HEK293 (cell line): Measurements from ENCODE around the gene NAA80.
A peak's percentile ranks its signal among the peaks of the same experiment; 100 is the strongest.

Source experiments
- EGR2 ChIP-seq: fragments of 450-650 bp; formaldehyde crosslinking; IDR thresholded peaks from 2 replicates; pipeline ENCODE4 v1.5.1; 2016; ENCODE audit warnings: low read depth, missing biosample characterization, missing genetic modification characterization
- KLF16 ChIP-seq: fragments of 450-650 bp; formaldehyde crosslinking; IDR thresholded peaks from 2 replicates; pipeline ENCODE4 v1.5.1; 2017; ENCODE audit warnings: missing biosample characterization, missing genetic modification characterization
- KLF17 ChIP-seq: fragments of 450-650 bp; formaldehyde crosslinking; IDR thresholded peaks from 2 replicates; pipeline ENCODE4 v1.5.1; 2016; ENCODE audit warnings: missing biosample characterization, missing genetic modification characterization
- KLF9 ChIP-seq: fragments of 450-650 bp; formaldehyde crosslinking; IDR thresholded peaks from 2 replicates; pipeline ENCODE4 v1.5.1; 2016; ENCODE audit warnings: missing biosample characterization, missing genetic modification characterization, low read depth
- MEIS1 ChIP-seq: sonication (generic); formaldehyde crosslinking; IDR thresholded peaks from 2 replicates; pipeline ENCODE4 v1.8.1; 2022; ENCODE audit warnings: missing genetic modification reagents, mild to moderate bottlenecking, borderline replicate concordance
- MYNN ChIP-seq: fragments of 450-650 bp; formaldehyde crosslinking; IDR thresholded peaks from 2 replicates; pipeline ENCODE4 v1.5.1; 2016; ENCODE audit warnings: missing biosample characterization, missing genetic modification characterization, borderline replicate concordance
- MZF1 ChIP-seq: fragments of 450-650 bp; formaldehyde crosslinking; IDR thresholded peaks from 2 replicates; pipeline ENCODE4 v1.5.1; 2017; ENCODE audit warnings: missing biosample characterization, missing genetic modification characterization, borderline replicate concordance
- PRDM1 ChIP-seq: fragments of 450-650 bp; formaldehyde crosslinking; IDR thresholded peaks from 2 replicates; pipeline ENCODE4; 2016; ENCODE audit warnings: missing biosample characterization, missing genetic modification characterization
- PRDM10 ChIP-seq: fragments of 450-650 bp; formaldehyde crosslinking; IDR thresholded peaks from 2 replicates; pipeline ENCODE4 v1.5.1; 2016; ENCODE audit warnings: missing biosample characterization, missing genetic modification characterization
- RBAK ChIP-seq: fragments of 450-650 bp; formaldehyde crosslinking; IDR thresholded peaks from 2 replicates; pipeline ENCODE4 v1.5.1; 2016; ENCODE audit warnings: missing biosample characterization, missing genetic modification characterization
- SALL2 ChIP-seq: fragments of 450-650 bp; formaldehyde crosslinking; IDR thresholded peaks from 2 replicates; pipeline ENCODE4 v1.5.0; 2017; ENCODE audit warnings: missing biosample characterization, mild to moderate bottlenecking, missing genetic modification characterization, borderline replicate concordance
- ZBTB1 ChIP-seq: fragments of 450-650 bp; formaldehyde crosslinking; IDR thresholded peaks from 2 replicates; pipeline ENCODE4 v1.5.1; 2016; ENCODE audit warnings: missing biosample characterization, missing genetic modification characterization
- ZBTB11 ChIP-seq: fragments of 450-650 bp; formaldehyde crosslinking; conservative IDR thresholded peaks from 2 replicates; pipeline ENCODE4 v1.5.1; 2016; ENCODE audit warnings: low read depth, missing biosample characterization, missing genetic modification characterization
- ZNF133 ChIP-seq: fragments of 450-650 bp; formaldehyde crosslinking; IDR thresholded peaks from 2 replicates; pipeline ENCODE4 v1.5.1; 2016; ENCODE audit warnings: missing biosample characterization, missing genetic modification characterization
- ZNF138 ChIP-seq: fragments of 450-650 bp; formaldehyde crosslinking; IDR thresholded peaks from 2 replicates; pipeline ENCODE4 v1.5.1; 2016; ENCODE audit warnings: missing biosample characterization, missing genetic modification characterization, borderline replicate concordance
- ZNF146 ChIP-seq: fragments of 450-650 bp; formaldehyde crosslinking; IDR thresholded peaks from 2 replicates; pipeline ENCODE4 v1.5.1; 2016; ENCODE audit warnings: missing biosample characterization, missing genetic modification characterization
- ZNF169 ChIP-seq: fragments of 450-650 bp; formaldehyde crosslinking; IDR thresholded peaks from 2 replicates; pipeline ENCODE4 v1.5.1; 2016; ENCODE audit warnings: missing biosample characterization, missing genetic modification characterization
- ZNF202 ChIP-seq: fragments of 450-650 bp; formaldehyde crosslinking; IDR thresholded peaks from 2 replicates; pipeline ENCODE4 v1.5.1; 2016; ENCODE audit warnings: missing biosample characterization, missing genetic modification characterization, borderline replicate concordance
- ZNF23 ChIP-seq: fragments of 450-650 bp; formaldehyde crosslinking; IDR thresholded peaks from 2 replicates; pipeline ENCODE4 v1.5.1; 2016; ENCODE audit warnings: missing biosample characterization, missing genetic modification characterization, borderline replicate concordance
- ZNF302 ChIP-seq: fragments of 450-650 bp; formaldehyde crosslinking; IDR thresholded peaks from 2 replicates; pipeline ENCODE4 v1.5.1; 2016; ENCODE audit warnings: missing biosample characterization, missing genetic modification characterization, low read depth
- ZNF354C ChIP-seq: fragments of 450-650 bp; formaldehyde crosslinking; IDR thresholded peaks from 2 replicates; pipeline ENCODE4 v1.5.1; 2016; ENCODE audit warnings: missing biosample characterization, missing genetic modification characterization, low read depth, borderline replicate concordance
- ZNF404 ChIP-seq: fragments of 450-650 bp; formaldehyde crosslinking; IDR thresholded peaks from 2 replicates; pipeline ENCODE4 v1.5.1; 2017; ENCODE audit warnings: missing biosample characterization, missing genetic modification characterization
- ZNF501 ChIP-seq: fragments of 450-650 bp; formaldehyde crosslinking; IDR thresholded peaks from 2 replicates; pipeline ENCODE4 v1.5.1; 2016; ENCODE audit warnings: missing biosample characterization, missing genetic modification characterization
- ZNF555 ChIP-seq: fragments of 450-650 bp; formaldehyde crosslinking; conservative IDR thresholded peaks from 2 replicates; pipeline ENCODE4 v1.5.1; 2017; ENCODE audit warnings: missing biosample characterization, mild to moderate bottlenecking, missing genetic modification characterization, inconsistent platforms
- ZNF561 ChIP-seq: fragments of 450-650 bp; IDR thresholded peaks from 2 replicates; pipeline ENCODE4 v1.5.1; 2018; ENCODE audit warnings: missing biosample characterization, missing genetic modification characterization, borderline replicate concordance
- ZNF580 ChIP-seq: fragments of 450-650 bp; formaldehyde crosslinking; IDR thresholded peaks from 2 replicates; pipeline ENCODE4 v1.5.1; 2016; ENCODE audit warnings: missing biosample characterization, missing genetic modification characterization
- ZNF624 ChIP-seq: fragments of 450-650 bp; formaldehyde crosslinking; IDR thresholded peaks from 2 replicates; pipeline ENCODE4 v1.5.1; 2017; ENCODE audit warnings: missing biosample characterization, missing genetic modification characterization
- ZNF654 ChIP-seq: fragments of 450-650 bp; formaldehyde crosslinking; IDR thresholded peaks from 2 replicates; pipeline ENCODE4 v1.5.1; 2016; ENCODE audit warnings: low read depth, missing biosample characterization, missing genetic modification characterization
- ZNF677 ChIP-seq: fragments of 450-650 bp; IDR thresholded peaks from 2 replicates; pipeline ENCODE4 v1.5.0; 2018; ENCODE audit warnings: missing biosample characterization, mild to moderate bottlenecking, missing genetic modification characterization, moderate library complexity
- ZNF768 ChIP-seq: fragments of 450-650 bp; formaldehyde crosslinking; IDR thresholded peaks from 2 replicates; pipeline ENCODE4 v1.5.1; 2018; ENCODE audit warnings: missing biosample characterization, mild to moderate bottlenecking, missing genetic modification characterization
- ZNF776 ChIP-seq: fragments of 450-650 bp; formaldehyde crosslinking; IDR thresholded peaks from 2 replicates; pipeline ENCODE4 v1.5.0; 2017; ENCODE audit warnings: missing biosample characterization, missing genetic modification characterization, borderline replicate concordance
- ZNF843 ChIP-seq: fragments of 450-650 bp; formaldehyde crosslinking; IDR thresholded peaks from 2 replicates; pipeline ENCODE4 v1.5.1; 2016; ENCODE audit warnings: missing biosample characterization, missing genetic modification characterization
- ZSCAN23 ChIP-seq: fragments of 450-650 bp; formaldehyde crosslinking; IDR thresholded peaks from 2 replicates; pipeline ENCODE4 v1.5.1; 2016; ENCODE audit warnings: missing biosample characterization, missing genetic modification characterization

NAA80 gene

GRCh38 chr3:50298836-50299637 lies at the start of gene NAA80, which contains the start of gene HYAL3 (continued):
- TF ChIP-seq MYNN (tag by site-specific recombination) (no peak), ZNF404 (tag by site-specific recombination) (no peak), KLF16 (peak; percentile 79), ZNF654 (tag by site-specific recombination) (no peak), ZNF202 (tag by site-specific recombination) (no peak), MEIS1 (no peak), KLF9 (tag by site-specific recombination) (peak; percentile 91), SALL2 (tag by site-specific recombination) (no peak), ZNF169 (tag by site-specific recombination) (0 out of 2 replicates have a peak, but pooled peaks have one; percentile 29), ZNF302 (tag by site-specific recombination) (no peak), ZNF561 (tag by site-specific recombination) (peak; percentile 66; the same call in 1 of the 2 replicates), MZF1 (tag by site-specific recombination) (no peak), ZNF23 (tag by site-specific recombination) (no peak), ZNF146 (tag by site-specific recombination) (no peak), ZNF677 (no peak), PRDM1 (tag by site-specific recombination) (no peak), ZNF354C (tag by site-specific recombination) (no peak), PRDM10 (tag by site-specific recombination) (peak; percentile 44), ZBTB1 (tag by site-specific recombination) (peak; percentile 50; the same call in 1 of the 2 replicates), ZNF776 (tag by site-specific recombination) (no peak), ZNF555 (tag by site-specific recombination) (no peak), EGR2 (tag by site-specific recombination) (no peak), KLF17 (tag by site-specific recombination) (peak; percentile 87; the same call in 1 of the 2 replicates), ZNF501 (peak; percentile 87), ZBTB11 (tag by site-specific recombination) (peak; percentile 14; the same call in 1 of the 2 replicates), ZNF133 (peak; percentile 60; the same call in 1 of the 2 replicates), RBAK (tag by site-specific recombination) (no peak), ZNF580 (tag by site-specific recombination) (no peak), ZNF624 (tag by site-specific recombination) (no peak), ZSCAN23 (tag by site-specific recombination) (no peak), ZNF138 (tag by site-specific recombination) (no peak), ZNF843 (tag by site-specific recombination) (no peak), ZNF768 (tag by site-specific recombination) (no peak)
